Measurements from ENCODE around the gene S100A12. TPM values are rescaled to one million over a fixed set of nuclear protein-coding genes. Genes with fewer than 3 reads are reported as not detected.

The S100A12 gene
- total and polyA plus RNA-seq, 9 of the 15 experiments (the other 6 are each of a cell fraction or from before 2014, with no cell fraction given): not detected

GRCh38 chr1:153343811-153344717, 31.4 kb downstream of the S100A12 start (continued):
- TF ChIP-seq SRF (CRISPR knock-in tag; IDR thresholded peaks at IDR 0.05) (peak in 1 of 2 experiments; percentile 62; a peak in 1 of 4 replicates), CEBPG (CRISPR knock-in tag; IDR thresholded peaks at IDR 0.05) (no peak), CEBPG (tag; conservative IDR thresholded peaks at IDR 0.05 in 1 of 2, IDR thresholded peaks at IDR 0.05 in 1 of 2) (no peak), PKNOX1 (IDR thresholded peaks at IDR 0.05) (peak; percentile 54), GATA2 (CRISPR knock-in tag; IDR thresholded peaks at IDR 0.05) (peak; percentile 99), NBN (IDR thresholded peaks at IDR 0.05; ENCODE audit: low read depth) (peak; percentile 97), YY1 (IDR thresholded peaks at IDR 0.05; ENCODE audit: borderline replicate concordance in 1 of 3, control insufficient read depth in 1 of 3, extremely low read depth in 1 of 3, insufficient read depth in 3 of 3, insufficient read length in 1 of 3, insufficient replicate concordance in 2 of 3, low read depth in 1 of 3, low read length in 2 of 3) (no peak), COPS2 (conservative IDR thresholded peaks at IDR 0.05) (no peak), STAT5B (CRISPR knock-in tag; IDR thresholded peaks at IDR 0.05) (no peak), SP1 (CRISPR knock-in tag; IDR thresholded peaks at IDR 0.05) (peak; percentile 75), DACH1 (IDR thresholded peaks at IDR 0.05; ENCODE audit: partially characterized antibody) (peak; percentile 52), FOXA3 (CRISPR knock-in tag; conservative IDR thresholded peaks at IDR 0.05 in 1 of 2, IDR thresholded peaks at IDR 0.05 in 1 of 2) (peak in 1 of 2 experiments; percentile 32; a peak in 1 of 4 replicates), PML (IDR thresholded peaks at IDR 0.05; ENCODE audit: low read length) (peak; percentile 99), HNRNPLL (IDR thresholded peaks at IDR 0.05; ENCODE audit: low read depth, low read length, poor library complexity, severe bottlenecking) (no peak), HINFP (tag; conservative IDR thresholded peaks at IDR 0.05; ENCODE audit: low read depth) (peak; percentile 76), SOX6 (IDR thresholded peaks at IDR 0.05) (peak; percentile 100), MYNN (IDR thresholded peaks at IDR 0.05) (peak; percentile 77; the same call in 1 of the 2 replicates), MYNN (CRISPR knock-in tag; IDR thresholded peaks at IDR 0.05) (no peak), IRF2 (CRISPR knock-in tag; IDR thresholded peaks at IDR 0.05) (no peak; the same call in 1 of the 2 replicates)
